SKM-1 (cell line): ENCODE measurements around the gene KANSL1L.
A peak's percentile ranks its signal among the peaks of the same experiment; 100 is the strongest.

ENCODE experiments used
- DNase-seq: peaks from one replicate; lab custom pipeline; 2025; ENCODE audit not compliant: unreplicated experiment; lab: John Stamatoyannopoulos, UW

The KANSL1L gene

GRCh38 chr2:210002158-210003157 lies 168.8 kb downstream of the KANSL1L start, which contains the start of gene RPE:
Gene RPE (plus strand): TSS chr2:210002638. CDS start chr2:210002662, 24 bp downstream.
- peak; percentile 89 for DNase-seq

DNA sequence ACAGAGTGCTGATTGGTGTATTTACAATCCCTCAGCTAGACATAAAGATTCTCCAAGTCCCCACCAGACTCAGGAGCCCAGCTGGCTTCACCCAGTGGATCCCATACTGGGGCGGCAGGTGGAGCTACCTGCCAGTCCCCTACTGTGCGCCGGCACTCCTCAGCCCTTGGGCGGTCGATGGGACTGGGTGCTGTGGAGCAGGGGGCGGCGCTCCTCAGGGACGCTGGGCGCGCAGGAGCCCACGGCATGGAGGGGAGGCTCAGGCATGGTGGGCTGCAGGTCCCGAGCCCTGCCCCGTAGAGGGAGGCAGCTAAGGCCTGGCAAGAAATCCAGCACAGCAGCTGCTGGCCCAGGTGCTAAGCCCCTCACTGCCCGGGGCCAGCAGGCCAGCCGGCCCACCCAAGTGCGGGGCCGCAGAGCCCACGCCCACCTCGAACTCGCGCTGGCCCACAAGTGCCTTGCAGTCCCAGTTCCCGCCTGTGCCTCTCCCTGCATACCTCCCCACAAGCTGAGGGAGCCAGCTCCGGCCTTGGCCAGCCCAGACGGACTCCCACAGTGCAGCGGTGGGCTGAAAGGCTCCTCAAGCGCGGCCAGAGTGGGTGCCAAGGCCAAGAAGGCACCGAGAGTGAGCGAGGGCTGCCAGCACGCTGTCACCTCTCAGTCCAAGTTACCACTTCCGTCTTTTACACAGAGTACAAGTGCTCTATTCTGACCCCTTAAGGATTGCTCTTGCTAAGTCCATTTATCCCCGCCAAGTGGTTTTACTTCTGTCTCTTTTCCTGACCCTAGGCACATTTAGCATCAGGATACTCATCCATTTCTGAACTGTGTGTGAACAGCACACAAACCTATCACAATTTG lies 170.5 kb downstream of the KANSL1L start:
- peak; percentile 8 for DNase-seq

DNA sequence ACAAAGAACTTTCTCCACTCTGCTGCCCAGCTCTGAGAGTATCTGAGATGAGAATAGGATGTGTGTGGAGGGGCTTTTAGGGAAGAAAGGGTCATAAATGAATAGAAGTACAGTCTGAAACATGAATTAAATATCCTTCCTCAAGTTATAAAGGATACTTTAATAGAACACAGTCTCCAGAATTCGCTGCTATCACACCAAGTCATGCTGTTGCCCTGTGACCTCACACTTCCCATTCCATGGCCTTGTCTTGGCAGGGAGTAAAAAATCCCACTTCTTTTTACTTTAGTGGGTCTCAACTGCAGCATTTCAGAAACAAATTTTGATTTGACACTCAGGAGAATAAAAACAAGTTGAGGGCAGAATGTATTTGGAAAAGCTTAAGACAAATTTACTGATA lies 172.6 kb downstream of the KANSL1L start:
- no peak for DNase-seq

GRCh38 chr2:209993968-209994367 lies 177.2 kb downstream of the KANSL1L start:
- DNase-seq = no peak

DNA sequence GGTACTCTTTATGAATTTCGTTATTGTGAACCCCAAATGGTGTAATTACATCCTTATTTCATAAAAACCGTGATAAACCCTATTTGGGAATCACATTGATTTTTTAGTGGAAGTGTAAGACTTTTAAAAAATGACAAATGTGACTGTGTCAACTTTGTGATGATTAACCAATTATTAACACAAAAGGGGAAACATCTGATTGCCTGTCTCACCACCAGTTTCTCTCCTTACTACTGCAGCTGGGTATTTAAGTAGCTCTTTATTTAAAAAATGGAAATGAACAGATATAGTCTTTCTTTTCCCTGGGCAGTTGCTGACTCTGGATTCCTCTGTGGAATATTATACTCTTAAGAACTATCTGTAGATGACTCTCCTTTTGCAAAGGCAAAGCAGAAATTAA lies 180.4 kb downstream of the KANSL1L start:
- no peak for DNase-seq

DNA sequence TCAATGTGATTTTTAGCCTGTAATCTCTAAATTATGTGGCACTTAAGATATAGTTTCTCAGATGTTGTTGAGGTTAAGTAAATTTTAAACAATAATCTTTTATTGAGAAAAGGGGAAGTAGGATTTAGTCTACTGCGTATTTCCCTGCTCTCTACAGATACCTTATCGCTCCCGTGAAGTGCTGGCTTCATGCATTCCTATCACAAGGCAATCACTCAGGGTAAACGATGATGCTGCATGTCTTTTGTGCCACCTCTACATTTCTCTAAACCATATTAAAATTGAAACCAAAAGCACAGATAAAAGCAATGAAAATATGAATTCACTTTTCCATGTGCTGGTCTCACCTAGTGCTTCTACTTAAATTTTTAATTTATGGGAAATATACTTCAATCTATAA lies 183.2 kb downstream of the KANSL1L start:
- no peak for DNase-seq

- DNase-seq = no peak
Measured at GRCh38 chr2:209986415-209986814, 184.8 kb downstream of the KANSL1L start.

GRCh38 chr2:209985874-209986273 lies 185.3 kb downstream of the KANSL1L start:
- DNase-seq = peak; percentile 77

- DNase-seq = no peak
Measured at GRCh38 chr2:209984291-209984690, 186.9 kb downstream of the KANSL1L start.

GRCh38 chr2:209977386-209978239 lies 193.6 kb downstream of the KANSL1L start:
- DNase-seq = peak; percentile 43

DNA sequence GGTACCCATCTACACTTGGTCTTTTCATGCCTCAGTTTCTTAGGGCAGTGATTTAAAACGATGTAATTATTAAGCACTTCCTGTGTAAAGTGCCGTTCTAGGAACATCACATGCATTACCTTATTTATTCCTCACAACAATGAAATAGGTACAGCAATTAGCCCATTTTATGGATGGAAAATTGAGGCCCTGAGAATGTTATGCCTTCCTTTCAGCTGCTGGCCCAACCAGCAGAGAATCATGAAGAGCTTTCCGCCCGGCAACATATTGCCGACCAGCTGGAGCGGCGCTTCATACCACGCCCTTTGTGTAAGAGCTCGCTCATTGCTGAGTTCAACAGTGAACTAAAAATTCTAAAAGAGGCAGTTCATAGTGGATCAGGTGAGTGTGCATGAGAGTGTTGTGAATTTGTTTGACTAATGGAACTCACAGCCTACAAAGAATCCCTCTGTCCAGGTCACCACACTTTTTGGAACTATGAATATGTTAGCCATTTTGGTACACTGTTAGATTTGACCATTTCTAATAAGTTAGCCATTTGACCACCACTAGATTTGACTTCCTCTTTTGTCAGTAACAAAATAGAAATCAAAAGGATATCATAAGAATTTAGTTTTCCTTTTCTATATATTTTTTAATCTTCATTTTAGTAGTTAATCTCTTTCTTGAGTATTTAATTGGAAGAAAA lies 194.4 kb downstream of the KANSL1L start:
- no peak for DNase-seq

DNA sequence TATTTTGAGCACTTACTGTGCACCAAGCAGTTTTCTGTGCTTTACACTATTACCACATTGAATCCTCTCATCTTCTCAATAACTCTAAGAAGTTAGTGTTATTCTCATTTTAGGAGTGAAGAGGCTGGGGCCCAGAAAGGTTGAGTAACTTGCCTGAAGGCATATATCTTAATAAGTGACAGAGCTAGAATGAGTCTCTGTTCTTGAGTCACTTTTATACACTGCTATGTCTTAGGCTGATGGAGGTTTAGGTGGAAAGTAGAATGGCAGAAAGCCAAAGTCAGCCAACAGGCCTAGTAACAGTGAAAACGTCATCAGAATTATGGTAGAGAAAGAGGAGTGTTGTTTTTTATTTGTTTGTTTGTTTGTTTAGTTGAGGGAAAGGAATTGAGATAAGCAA lies 196.6 kb downstream of the KANSL1L start:
- no peak for DNase-seq

DNA sequence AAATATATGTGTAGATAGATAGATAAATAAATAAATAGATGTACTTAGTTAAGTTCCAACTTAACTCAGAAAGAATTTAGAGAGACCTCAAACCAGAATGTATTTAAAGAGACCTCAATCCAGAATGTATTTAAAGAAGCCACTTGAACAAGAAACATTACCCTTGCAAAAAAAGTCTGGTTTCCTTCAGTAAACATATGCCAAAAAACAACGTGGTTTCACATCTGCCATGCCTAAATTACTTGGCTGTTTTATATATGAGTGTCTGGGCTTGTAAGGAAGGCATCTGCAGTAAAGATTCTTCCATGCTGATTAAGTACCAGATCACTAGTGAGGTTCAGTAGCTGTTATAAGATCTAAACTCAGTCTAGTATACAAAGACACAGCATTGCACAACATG lies 197.9 kb downstream of the KANSL1L start:
- no peak for DNase-seq
